Body of pancreas (tissue), 4 donors: ENCODE measurements around the gene LRRFIP1.

Experiments
- CTCF ChIP-seq, 7 experiments: fragments of 450-650 bp in 4 of 7; fragments of 200-600 bp in 3 of 7; sonication (generic) in 3 of 7; IDR thresholded peaks; one replicate each; pipeline ENCODE4 v1.5.1; 2016 to 2019; ENCODE audit warnings: antibody characterized with exemption in 7 of 7
- POLR2A ChIP-seq, 3 donors: fragments of 450-650 bp; IDR thresholded peaks; one replicate each; pipeline ENCODE4 v1.6.1; 2016; ENCODE audit warnings: antibody characterized with exemption in 3 of 3, mild to moderate bottlenecking in 2 of 3

- TF ChIP-seq POLR2A (IDR thresholded peaks at IDR 0.05) (no peak), CTCF (IDR thresholded peaks at IDR 0.05) (no peak)
Observed at GRCh38 chr2:237694415-237695194, 67.2 kb downstream of the LRRFIP1 start.
